H1 (cell line): Measurements from ENCODE around the gene ZNF692. TPM values are rescaled to one million over a fixed set of nuclear protein-coding genes. Genes with fewer than 3 reads are reported as not detected.

Experiments
- CTCF ChIA-PET: fragments of 300-600 bp; sonication (Branson Sonifier 250); formaldehyde crosslinking; loops from one replicate; lab custom pipeline; 2021; ENCODE audit not compliant: partially characterized antibody; lab: Charles Lee
- POLR2A ChIA-PET: fragments of 300-600 bp; sonication (Branson Sonifier 250); formaldehyde crosslinking; loops from one replicate; lab custom pipeline; 2021; ENCODE audit warnings: inconsistent platforms; ENCODE audit not compliant: partially characterized antibody; lab: Charles Lee
- DNase-seq, 2 experiments: peaks; one replicate each; pipeline versions ENCODE4 v3.0.0 to v3.0.0-alpha.2; 2010 to 2022; ENCODE audit warnings: low spot score in 2 of 2, low read depth in 1 of 2, mixed read lengths in 1 of 2
- FAIRE-seq: peaks from 2 replicates; lab custom pipeline; 2011; peaks lifted over from hg19 to GRCh38; lab: Jason Lieb, UNC
- H2AFZ ChIP-seq: 2 replicates; pipeline ENCODE4 v1.8.1; 2012; ENCODE audit warnings: low read length, inconsistent platforms
- H2AK5ac ChIP-seq: 2 replicates; pipeline ENCODE4 v1.6.1; 2013; ENCODE audit warnings: low read depth, low read length
- H2BK120ac ChIP-seq: replicated peaks from 2 replicates; pipeline ENCODE3; 2013; ENCODE audit warnings: low read depth, low read length, inconsistent platforms
- H2BK12ac ChIP-seq: 2 replicates; pipeline ENCODE4 v1.6.1; 2013; ENCODE audit warnings: low read depth, low read length
- H2BK15ac ChIP-seq: 2 replicates; pipeline ENCODE4 v1.6.1; 2013; ENCODE audit warnings: low read length
- H2BK20ac ChIP-seq: 2 replicates; pipeline ENCODE4 v1.6.1; 2013; ENCODE audit warnings: low read length
- H2BK5ac ChIP-seq: 2 replicates; pipeline ENCODE4 v1.6.1; 2013; ENCODE audit warnings: low read depth, low read length
- H3K14ac ChIP-seq: 2 replicates; pipeline ENCODE4 v1.6.1; 2013; ENCODE audit warnings: inconsistent platforms; ENCODE audit not compliant: insufficient read length
- H3K18ac ChIP-seq: 2 replicates; pipeline ENCODE4 v1.6.1; 2013; ENCODE audit warnings: low read length; ENCODE audit errors: extremely low read depth
- H3K23ac ChIP-seq: 2 replicates; pipeline ENCODE4 v1.6.1; 2013; ENCODE audit warnings: inconsistent platforms; ENCODE audit not compliant: insufficient read length
- H3K23me2 ChIP-seq: 2 replicates; pipeline ENCODE4 v1.6.1; 2013; ENCODE audit warnings: low read depth, low read length
- H3K27ac ChIP-seq: 2 replicates; pipeline ENCODE4 v1.6.1; 2011; ENCODE audit warnings: low read depth, low read length, inconsistent platforms
- H3K27me3 ChIP-seq, 4 experiments: replicated peaks in 1 of 4; 1 replicate in 1 of 4; 2 replicates in 3 of 4; pipeline versions ENCODE4 v1.6.1 to v1.8.1; 2011 to 2013; ENCODE audit warnings: low read length in 3 of 4, mild to moderate bottlenecking in 3 of 4, inconsistent platforms in 2 of 4, mixed read lengths in 2 of 4, moderate library complexity in 1 of 4; ENCODE audit not compliant: control insufficient read depth in 3 of 4, insufficient read depth in 3 of 4; ENCODE audit errors: extremely low read depth in 1 of 4
- H3K36me3 ChIP-seq, 4 experiments: 2 replicates each; pipeline versions ENCODE4 v1.6.1 to v1.8.1; 2011 to 2013; ENCODE audit warnings: mild to moderate bottlenecking in 4 of 4, low read length in 3 of 4, moderate library complexity in 2 of 4, control low read depth in 1 of 4, inconsistent platforms in 1 of 4; ENCODE audit not compliant: insufficient read depth in 4 of 4, control insufficient read depth in 2 of 4
- H3K4ac ChIP-seq: replicated peaks from 2 replicates; pipeline ENCODE3; 2013; ENCODE audit warnings: low read length, low read depth, mixed read lengths, inconsistent platforms; ENCODE audit not compliant: insufficient read length
- H3K4me1 ChIP-seq, 4 experiments: replicated peaks in 1 of 4; 1 replicate in 1 of 4; 2 replicates in 3 of 4; pipeline versions ENCODE4 v1.6.1 to v1.8.1; 2011 to 2013; ENCODE audit warnings: low read length in 3 of 4, inconsistent platforms in 2 of 4, mixed read lengths in 1 of 4; ENCODE audit not compliant: insufficient read depth in 4 of 4, control insufficient read depth in 3 of 4
- H3K4me2 ChIP-seq, 2 experiments: 2 replicates each; pipeline versions ENCODE4 v1.6.1 to v1.8.1; 2011 to 2013; ENCODE audit warnings: low read depth in 2 of 2, low read length in 2 of 2, control low read depth in 1 of 2, inconsistent platforms in 1 of 2, mild to moderate bottlenecking in 1 of 2; ENCODE audit not compliant: insufficient read depth in 1 of 2
- H3K4me3 ChIP-seq, 4 experiments: fragments of 200-600, 300-600 bp in 1 of 4; sonication (generic), shearing (Covaris generic), sonication (Bioruptor Twin) in 1 of 4; 2 replicates each; pipeline versions ENCODE4 v1.5.1 to v1.8.1; 2011 to 2016; ENCODE audit warnings: low read length in 4 of 4, low read depth in 3 of 4, control low read depth in 2 of 4, inconsistent platforms in 2 of 4, mild to moderate bottlenecking in 2 of 4, mixed read lengths in 1 of 4, moderate library complexity in 1 of 4; ENCODE audit not compliant: insufficient read depth in 2 of 4; ENCODE audit errors: extremely low read depth in 1 of 4
- H3K56ac ChIP-seq: replicated peaks from 2 replicates; pipeline ENCODE3; 2013; ENCODE audit warnings: low read depth, mild to moderate bottlenecking, mixed read lengths, low read length, inconsistent platforms; ENCODE audit not compliant: insufficient read length
- H3K79me1 ChIP-seq: 2 replicates; pipeline ENCODE4 v1.6.1; 2013; ENCODE audit warnings: low read depth, low read length, control low read depth
- H3K79me2 ChIP-seq, 2 experiments: 2 replicates each; pipeline versions ENCODE4 v1.6.1 to v1.8.1; 2012 to 2013; ENCODE audit warnings: low read length in 2 of 2, mild to moderate bottlenecking in 2 of 2, inconsistent platforms in 1 of 2; ENCODE audit not compliant: insufficient read depth in 2 of 2, control insufficient read depth in 1 of 2
- H3K9ac ChIP-seq, 4 experiments: replicated peaks in 1 of 4; 1 replicate in 1 of 4; 2 replicates in 3 of 4; pipeline versions ENCODE4 v1.6.1 to v1.8.1; 2011 to 2013; ENCODE audit warnings: low read depth in 3 of 4, low read length in 3 of 4, control low read depth in 2 of 4, mild to moderate bottlenecking in 2 of 4, moderate library complexity in 2 of 4, inconsistent platforms in 1 of 4; ENCODE audit errors: extremely low read depth in 1 of 4
- H3K9me3 ChIP-seq, 2 experiments: 2 replicates each; pipeline versions ENCODE4 v1.6.1 to v1.8.1; 2012 to 2013; ENCODE audit warnings: mild to moderate bottlenecking in 2 of 2, moderate library complexity in 2 of 2, control low read depth in 1 of 2, inconsistent platforms in 1 of 2, low read depth in 1 of 2, low read length in 1 of 2, mixed read lengths in 1 of 2; ENCODE audit not compliant: insufficient read depth in 2 of 2
- H4K20me1 ChIP-seq, 2 experiments: replicated peaks in 1 of 2; 2 replicates each; pipeline versions ENCODE3 to v1.8.1; 2011 to 2013; ENCODE audit warnings: inconsistent platforms in 2 of 2, low read length in 2 of 2, mild to moderate bottlenecking in 1 of 2; ENCODE audit not compliant: insufficient read depth in 2 of 2, control insufficient read depth in 1 of 2
- H4K5ac ChIP-seq: 2 replicates; pipeline ENCODE4 v1.6.1; 2013; ENCODE audit warnings: low read length, low read depth, mixed read lengths, inconsistent platforms; ENCODE audit not compliant: insufficient read length
- H4K8ac ChIP-seq: 2 replicates; pipeline ENCODE4 v1.8.0; 2013; ENCODE audit warnings: mild to moderate bottlenecking, moderate library complexity, low read length, inconsistent platforms; ENCODE audit not compliant: insufficient read depth; ENCODE audit errors: extremely low read depth
- H4K91ac ChIP-seq: replicated peaks from 2 replicates; pipeline ENCODE3; 2013; ENCODE audit warnings: low read length, mixed read lengths, inconsistent platforms; ENCODE audit not compliant: insufficient read length
- ASH2L ChIP-seq: fragments of 200-600, 300-600 bp; sonication (generic); IDR thresholded peaks from one replicate; pipeline ENCODE4 v1.7.1; 2017; ENCODE audit warnings: low read length
- CTCF ChIP-seq, 3 experiments: IDR thresholded peaks; 1 replicate in 2 of 3; 2 replicates in 1 of 3; pipeline versions ENCODE4 v1.5.1 to v1.6.1; 2011; ENCODE audit warnings: low read length in 3 of 3, mild to moderate bottlenecking in 3 of 3, inconsistent platforms in 2 of 3, low read depth in 1 of 3, moderate library complexity in 1 of 3; ENCODE audit not compliant: insufficient read depth in 1 of 3; ENCODE audit errors: control extremely low read depth in 1 of 3
- FOSL1 ChIP-seq: IDR thresholded peaks from 2 replicates; pipeline ENCODE4 v1.6.1; 2011; ENCODE audit warnings: mild to moderate bottlenecking, low read depth, low read length, moderate library complexity; ENCODE audit not compliant: insufficient read depth
- GABPA ChIP-seq: IDR thresholded peaks from 2 replicates; pipeline ENCODE4 v1.6.1; 2011; ENCODE audit warnings: mild to moderate bottlenecking, low read length, moderate library complexity, borderline replicate concordance; ENCODE audit not compliant: insufficient read depth
- RAD21 ChIP-seq, 2 experiments: IDR thresholded peaks in 1 of 2; conservative IDR thresholded peaks in 1 of 2; 2 replicates each; pipeline ENCODE4 v1.6.1; 2011; ENCODE audit warnings: low read depth in 2 of 2, low read length in 2 of 2, improper control_type of control experiment in 1 of 2, inconsistent platforms in 1 of 2, mild to moderate bottlenecking in 1 of 2, moderate library complexity in 1 of 2
- TAF7 ChIP-seq: optimal IDR thresholded peaks from 2 replicates; pipeline ENCODE3; 2011; ENCODE audit warnings: low read depth, mild to moderate bottlenecking, inconsistent platforms, low read length, moderate library complexity, borderline replicate concordance
- WGBS, 2 experiments: shearing (Covaris generic) in 1 of 2; methylation state at CpG; one replicate each; pipeline versions ENCODE4 v1.1.6 to v1.1.7; 2013 to 2015; ENCODE audit warnings: low lambda C conversion rate in 2 of 2, mixed read lengths in 2 of 2, inconsistent platforms in 1 of 2, low coverage in 1 of 2, missing lambda C conversion rate in 1 of 2; ENCODE audit not compliant: insufficient replicate concordance in 2 of 2, insufficient coverage in 1 of 2, insufficient read length in 1 of 2; ENCODE audit errors: extremely low coverage in 1 of 2, missing lambda C conversion rate in 1 of 2; 5-methylcytosine and 5-hydroxymethylcytosine counted together
- polyA plus RNA-seq, 7 experiments: library from polyadenylated mRNA; depleted of rRNA in 3 of 7; stranded (reverse) in 5 of 7; unstranded in 2 of 7; fragments of >200 nt in 5 of 7; fragments of 200-250 nt in 2 of 7; gene quantifications; 1 replicate in 5 of 7; 2 replicates in 1 of 7; 4 replicates in 1 of 7; pipeline versions ENCODE4 v1.2.1 to v1.2.3, GENCODE V29; 2011 to 2013; ENCODE audit warnings: missing spikeins in 2 of 7, mixed read lengths in 2 of 7
- total RNA-seq: library from RNA; stranded (reverse); fragmentation: NEBNext Ultra II Directional; extraction: Animal tissue kit (Norgen Biotek cat#: 25700); gene quantifications from 2 replicates; pipeline ENCODE4 v1.2.1, GENCODE V29; 2021
- TF ChIP-seq, protein P1 (sequence below): IDR thresholded peaks from 2 replicates; pipeline ENCODE4 v1.6.1; 2012; ENCODE audit warnings: low read length, inconsistent platforms

Gene ZNF692
- total and polyA plus RNA-seq, 2 of the 8 experiments (the other 6 are each of a cell fraction or from before 2014, with no cell fraction given) = 38.4 to 52.3 TPM

GRCh38 chr1:248807067-248807737 lies 51.7 kb downstream of the ZNF692 start:
- CTCF ChIA-PET = interaction anchor here (0.6 to 4.0 kb wide), 17 partner anchors 9 to 435 kb away, joined by 3 to 14 read pairs (median 3); partner anchors contain the start of genes SH3BP5L and ZNF672

More at GRCh38 chr1:248807067-248807737, 51.7 kb downstream of the ZNF692 start:
- peaks cover 23 to 37% of the 10 kb centered on the region in 2 experiments for H3K9me3 ChIP-seq
- no peaks in the 10 kb centered on the region for H3K23me2 ChIP-seq
- H4K91ac ChIP-seq = no peak overlapping the region
- H3K18ac ChIP-seq = no peak overlapping the region
- no peak overlapping the region for H4K8ac ChIP-seq
- TF ChIP-seq CTCF (IDR thresholded peaks at IDR 0.05; ENCODE audit: control extremely low read depth in 1 of 3, insufficient read depth in 1 of 3, low read depth in 1 of 3, low read length in 3 of 3) = peak; percentile 82 to 86 (median 83)
- TF ChIP-seq, protein P1, sequence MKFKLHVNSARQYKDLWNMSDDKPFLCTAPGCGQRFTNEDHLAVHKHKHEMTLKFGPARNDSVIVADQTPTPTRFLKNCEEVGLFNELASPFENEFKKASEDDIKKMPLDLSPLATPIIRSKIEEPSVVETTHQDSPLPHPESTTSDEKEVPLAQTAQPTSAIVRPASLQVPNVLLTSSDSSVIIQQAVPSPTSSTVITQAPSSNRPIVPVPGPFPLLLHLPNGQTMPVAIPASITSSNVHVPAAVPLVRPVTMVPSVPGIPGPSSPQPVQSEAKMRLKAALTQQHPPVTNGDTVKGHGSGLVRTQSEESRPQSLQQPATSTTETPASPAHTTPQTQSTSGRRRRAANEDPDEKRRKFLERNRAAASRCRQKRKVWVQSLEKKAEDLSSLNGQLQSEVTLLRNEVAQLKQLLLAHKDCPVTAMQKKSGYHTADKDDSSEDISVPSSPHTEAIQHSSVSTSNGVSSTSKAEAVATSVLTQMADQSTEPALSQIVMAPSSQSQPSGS = no peak
- TF ChIP-seq RAD21 (IDR thresholded peaks at IDR 0.05 in 1 of 2, conservative IDR thresholded peaks at IDR 0.05 in 1 of 2; ENCODE audit: low read depth in 2 of 2, low read length in 2 of 2) = peak; percentile 85 to 91
- no peak for TF ChIP-seq TAF7
- no peak for TF ChIP-seq ASH2L
- TF ChIP-seq FOSL1 = no peak
- no peak for TF ChIP-seq GABPA
- TF ChIP-seq, all 59 proteins: peak for 2
- H3K27ac ChIP-seq = no peak overlapping the region
- no peak overlapping the region for H2BK15ac ChIP-seq
- no peak for FAIRE-seq
- H4K20me1 ChIP-seq = no peaks in the 10 kb centered on the region
- no peak overlapping the region for H2BK20ac ChIP-seq
- H2BK120ac ChIP-seq = no peak overlapping the region
- H3K4me1 ChIP-seq = no peaks in the 10 kb centered on the region
- no peak overlapping the region for H3K4ac ChIP-seq
- H3K23ac ChIP-seq = no peak overlapping the region
- no peak overlapping the region for H3K4me3 ChIP-seq
- no peak overlapping the region for H2BK12ac ChIP-seq
- peaks cover 0 to 6% (median 0%) of the 10 kb centered on the region in 4 experiments; a peak in 1 of 8 replicates for H3K36me3 ChIP-seq
- H2AFZ ChIP-seq = no peak overlapping the region
- 74% methylated on average over 15 of the region's 15 CpGs; no CpG with 5 or more reads in 1 of the 2 experiments for WGBS, 2 experiments
- no peaks in the 10 kb centered on the region for H3K27me3 ChIP-seq
- POLR2A ChIA-PET = interaction anchor here (0.9 to 2.0 kb wide), 4 partner anchors 9 to 99 kb away, joined by 3 to 8 read pairs (median 4); partner anchors contain the start of gene PGBD2
- no peak overlapping the region for H3K14ac ChIP-seq
- H4K5ac ChIP-seq = no peak overlapping the region
- H3K4me2 ChIP-seq = no peak overlapping the region
- H3K79me2 ChIP-seq = no peaks in the 10 kb centered on the region
- H2AK5ac ChIP-seq = no peak overlapping the region
- H3K56ac ChIP-seq = no peak overlapping the region
- H2BK5ac ChIP-seq = no peak overlapping the region
- H3K79me1 ChIP-seq = no peaks in the 10 kb centered on the region
- H3K9ac ChIP-seq = no peak overlapping the region
- peak in 1 of 2 experiments; percentile 76 for DNase-seq
